GM19397 (cell line): Measurements from ENCODE around the gene TWF1.
A peak's percentile ranks its signal among the peaks of the same experiment; 100 is the strongest.
"Not testable (repeated sequence)": the region's sequence is repeated elsewhere in the genome, so short reads cannot be mapped to it uniquely, and the experiment has no call there.

Experiments
- ATAC-seq: cut with Tn5 transposase; IDR thresholded peaks from one replicate; pipeline ENCODE4 v1.9.1; 2021; ENCODE audit warnings: mild to moderate bottlenecking, moderate library complexity; ENCODE audit not compliant: unreplicated experiment

The TWF1 gene

GRCh38 chr12:43805860-43806736 is at the start of gene TWF1:
Gene TWF1 (minus strand): TSS chr12:43806317. CDS start chr12:43806245, 72 bp downstream.
- ATAC-seq: peak; percentile 98

GRCh38 chr12:43852744-43853143 is 46.6 kb upstream of the TWF1 start:
- ATAC-seq: no peak

GRCh38 chr12:43848786-43849185 is 42.7 kb upstream of the TWF1 start:
- ATAC-seq: no peak

GRCh38 chr12:43848226-43848507 is 42.0 kb upstream of the TWF1 start:
- ATAC-seq: no peak

GRCh38 chr12:43847425-43848225 is 41.5 kb upstream of the TWF1 start:
- ATAC-seq: not testable (repeated sequence)

- ATAC-seq: no peak
Observed at GRCh38 chr12:43842259-43842658, 36.1 kb upstream of the TWF1 start.

- no peak for ATAC-seq
Observed at GRCh38 chr12:43841253-43841652, 35.1 kb upstream of the TWF1 start.

GRCh38 chr12:43840338-43840737 is 34.2 kb upstream of the TWF1 start:
- ATAC-seq: no peak

- ATAC-seq: no peak
Observed at GRCh38 chr12:43836475-43836989, 30.4 kb upstream of the TWF1 start.

GRCh38 chr12:43835656-43836474 is 29.7 kb upstream of the TWF1 start, which contains the start of gene TMEM117:
Gene TMEM117 (plus strand): TSS chr12:43836081.
- peak; percentile 83 for ATAC-seq

- peak; percentile 11 for ATAC-seq
Observed at GRCh38 chr12:43835264-43835655, 29.1 kb upstream of the TWF1 start.

GRCh38 chr12:43832463-43833168 is 26.5 kb upstream of the TWF1 start:
- ATAC-seq: no peak

GRCh38 chr12:43827093-43827492 is 21.0 kb upstream of the TWF1 start:
- no peak for ATAC-seq

GRCh38 chr12:43826681-43827080 is 20.6 kb upstream of the TWF1 start:
- ATAC-seq: no peak

- no peak for ATAC-seq
Observed at GRCh38 chr12:43824207-43824775, 18.2 kb upstream of the TWF1 start.

GRCh38 chr12:43816168-43816567 is 10.1 kb upstream of the TWF1 start:
- ATAC-seq: no peak

- ATAC-seq: no peak
Observed at GRCh38 chr12:43815416-43815815, 9.3 kb upstream of the TWF1 start.

GRCh38 chr12:43812926-43813325 is 6.8 kb upstream of the TWF1 start:
- ATAC-seq: no peak

GRCh38 chr12:43812057-43812456 is 5.9 kb upstream of the TWF1 start:
- no peak for ATAC-seq

- ATAC-seq: no peak
Observed at GRCh38 chr12:43807386-43807785, 1.3 kb upstream of the TWF1 start.
